ENCODE results near the gene CEP57L1. TPM values are rescaled to one million over a fixed set of nuclear protein-coding genes. Genes with fewer than 3 reads are reported as not detected.

Gene CEP57L1
- polyA plus RNA-seq, 1 donor from 2014 or later = 19.7 TPM

DNA sequence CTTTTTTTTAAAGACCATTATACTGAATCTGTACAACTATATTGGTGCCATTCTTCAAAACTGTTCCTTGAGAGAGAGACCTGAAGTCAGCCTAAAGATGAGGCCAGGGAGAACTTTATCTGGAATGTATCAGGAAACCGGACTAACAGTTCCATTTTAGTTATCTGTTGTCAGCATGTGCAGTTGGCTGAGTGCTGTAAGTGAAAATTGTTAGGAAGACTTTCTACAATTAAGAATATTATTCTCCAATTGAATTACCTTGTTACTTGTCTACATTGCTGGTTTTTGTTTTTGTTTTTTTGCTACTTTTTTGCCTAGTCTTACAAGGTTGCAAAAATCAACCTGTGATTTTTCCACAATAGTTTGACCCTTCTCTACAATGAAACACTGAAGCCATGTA, 7.5 kb downstream of the CEP57L1 start:
- Histone ChIP-seq H4K20me1 (ENCODE audit: insufficient read depth) (no peaks in the 10 kb centered on the region), H3K27ac (ENCODE audit: low read length) (no peak overlapping the region), H3K79me2 (replicated peaks; ENCODE audit: insufficient read depth, low read length) (peaks cover 6% of the 10 kb centered on the region), H3K27me3 (ENCODE audit: insufficient read depth, low read depth, low read length) (no peaks in the 10 kb centered on the region), H3F3A (ENCODE audit: insufficient read depth, low read length, poor library complexity, severe bottlenecking) (no peaks in the 10 kb centered on the region), H3K36me3 (ENCODE audit: insufficient read depth, low read length) (no peaks in the 10 kb centered on the region), H3K4me2 (ENCODE audit: low read length) (no peak overlapping the region), H3K9me2 (ENCODE audit: insufficient read depth, low read length) (no peaks in the 10 kb centered on the region), H3K4me3 (ENCODE audit: low read length) (no peak overlapping the region), H3K9ac (ENCODE audit: low read length) (no peak overlapping the region), H2AFZ (ENCODE audit: low read depth, low read length) (no peak overlapping the region), H3K9me3 (ENCODE audit: low read length) (no peaks in the 10 kb centered on the region)
- TF ChIP-seq EP300 (conservative IDR thresholded peaks at IDR 0.05; ENCODE audit: poor library complexity, severe bottlenecking) (no peak), EZH2 (IDR thresholded peaks at IDR 0.05; ENCODE audit: borderline replicate concordance, insufficient read depth, low read length, poor library complexity, severe bottlenecking) (no peak), SMC3 (conservative IDR thresholded peaks at IDR 0.05; ENCODE audit: poor library complexity) (no peak), MXI1 (conservative IDR thresholded peaks at IDR 0.05; ENCODE audit: poor library complexity, severe bottlenecking) (no peak), POLR2AphosphoS5 (IDR thresholded peaks at IDR 0.05) (no peak), TAF1 (IDR thresholded peaks at IDR 0.05; ENCODE audit: low read depth) (no peak), RAD21 (conservative IDR thresholded peaks at IDR 0.05) (no peak)
- TF ChIP-seq, protein P1, sequence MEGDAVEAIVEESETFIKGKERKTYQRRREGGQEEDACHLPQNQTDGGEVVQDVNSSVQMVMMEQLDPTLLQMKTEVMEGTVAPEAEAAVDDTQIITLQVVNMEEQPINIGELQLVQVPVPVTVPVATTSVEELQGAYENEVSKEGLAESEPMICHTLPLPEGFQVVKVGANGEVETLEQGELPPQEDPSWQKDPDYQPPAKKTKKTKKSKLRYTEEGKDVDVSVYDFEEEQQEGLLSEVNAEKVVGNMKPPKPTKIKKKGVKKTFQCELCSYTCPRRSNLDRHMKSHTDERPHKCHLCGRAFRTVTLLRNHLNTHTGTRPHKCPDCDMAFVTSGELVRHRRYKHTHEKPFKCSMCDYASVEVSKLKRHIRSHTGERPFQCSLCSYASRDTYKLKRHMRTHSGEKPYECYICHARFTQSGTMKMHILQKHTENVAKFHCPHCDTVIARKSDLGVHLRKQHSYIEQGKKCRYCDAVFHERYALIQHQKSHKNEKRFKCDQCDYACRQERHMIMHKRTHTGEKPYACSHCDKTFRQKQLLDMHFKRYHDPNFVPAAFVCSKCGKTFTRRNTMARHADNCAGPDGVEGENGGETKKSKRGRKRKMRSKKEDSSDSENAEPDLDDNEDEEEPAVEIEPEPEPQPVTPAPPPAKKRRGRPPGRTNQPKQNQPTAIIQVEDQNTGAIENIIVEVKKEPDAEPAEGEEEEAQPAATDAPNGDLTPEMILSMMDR (IDR thresholded peaks at IDR 0.05; ENCODE audit: poor library complexity, severe bottlenecking) = no peak
- TF ChIP-seq, protein P2, sequence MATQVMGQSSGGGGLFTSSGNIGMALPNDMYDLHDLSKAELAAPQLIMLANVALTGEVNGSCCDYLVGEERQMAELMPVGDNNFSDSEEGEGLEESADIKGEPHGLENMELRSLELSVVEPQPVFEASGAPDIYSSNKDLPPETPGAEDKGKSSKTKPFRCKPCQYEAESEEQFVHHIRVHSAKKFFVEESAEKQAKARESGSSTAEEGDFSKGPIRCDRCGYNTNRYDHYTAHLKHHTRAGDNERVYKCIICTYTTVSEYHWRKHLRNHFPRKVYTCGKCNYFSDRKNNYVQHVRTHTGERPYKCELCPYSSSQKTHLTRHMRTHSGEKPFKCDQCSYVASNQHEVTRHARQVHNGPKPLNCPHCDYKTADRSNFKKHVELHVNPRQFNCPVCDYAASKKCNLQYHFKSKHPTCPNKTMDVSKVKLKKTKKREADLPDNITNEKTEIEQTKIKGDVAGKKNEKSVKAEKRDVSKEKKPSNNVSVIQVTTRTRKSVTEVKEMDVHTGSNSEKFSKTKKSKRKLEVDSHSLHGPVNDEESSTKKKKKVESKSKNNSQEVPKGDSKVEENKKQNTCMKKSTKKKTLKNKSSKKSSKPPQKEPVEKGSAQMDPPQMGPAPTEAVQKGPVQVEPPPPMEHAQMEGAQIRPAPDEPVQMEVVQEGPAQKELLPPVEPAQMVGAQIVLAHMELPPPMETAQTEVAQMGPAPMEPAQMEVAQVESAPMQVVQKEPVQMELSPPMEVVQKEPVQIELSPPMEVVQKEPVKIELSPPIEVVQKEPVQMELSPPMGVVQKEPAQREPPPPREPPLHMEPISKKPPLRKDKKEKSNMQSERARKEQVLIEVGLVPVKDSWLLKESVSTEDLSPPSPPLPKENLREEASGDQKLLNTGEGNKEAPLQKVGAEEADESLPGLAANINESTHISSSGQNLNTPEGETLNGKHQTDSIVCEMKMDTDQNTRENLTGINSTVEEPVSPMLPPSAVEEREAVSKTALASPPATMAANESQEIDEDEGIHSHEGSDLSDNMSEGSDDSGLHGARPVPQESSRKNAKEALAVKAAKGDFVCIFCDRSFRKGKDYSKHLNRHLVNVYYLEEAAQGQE (IDR thresholded peaks at IDR 0.05; ENCODE audit: borderline replicate concordance) = no peak

DNA sequence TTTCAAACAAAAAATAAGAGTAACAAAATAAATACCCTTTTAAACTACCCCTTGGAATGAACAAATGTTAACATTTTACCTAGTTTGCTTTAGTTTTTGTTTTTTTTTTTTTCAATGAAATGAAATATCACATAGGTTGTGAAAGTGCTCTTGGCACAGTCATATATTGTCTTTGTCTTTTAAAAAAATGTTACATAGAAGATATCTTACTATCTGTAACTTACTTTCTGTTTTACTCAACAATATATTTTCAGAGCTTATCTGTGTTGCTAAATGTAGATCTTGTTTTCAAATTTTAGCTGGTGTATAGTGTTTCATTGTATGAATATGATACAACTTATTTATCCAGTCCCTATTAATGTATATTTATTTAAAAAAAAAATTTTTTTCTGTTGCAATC, 8.6 kb downstream of the CEP57L1 start:
- Histone ChIP-seq H3K9me3 (ENCODE audit: low read length) (no peaks in the 10 kb centered on the region), H4K20me1 (ENCODE audit: insufficient read depth) (no peaks in the 10 kb centered on the region), H3K27me3 (ENCODE audit: insufficient read depth, low read depth, low read length) (no peaks in the 10 kb centered on the region), H3K4me3 (ENCODE audit: low read length) (no peak overlapping the region), H3K4me2 (ENCODE audit: low read length) (no peak overlapping the region), H3K79me2 (replicated peaks; ENCODE audit: insufficient read depth, low read length) (peaks cover 6% of the 10 kb centered on the region), H3K36me3 (ENCODE audit: insufficient read depth, low read length) (no peaks in the 10 kb centered on the region), H3K9ac (ENCODE audit: low read length) (no peak overlapping the region), H3K27ac (ENCODE audit: low read length) (no peak overlapping the region), H2AFZ (ENCODE audit: low read depth, low read length) (no peak overlapping the region), H3F3A (ENCODE audit: insufficient read depth, low read length, poor library complexity, severe bottlenecking) (no peaks in the 10 kb centered on the region), H3K9me2 (ENCODE audit: insufficient read depth, low read length) (no peaks in the 10 kb centered on the region)
- TF ChIP-seq TAF1 (IDR thresholded peaks at IDR 0.05; ENCODE audit: low read depth) (no peak), SMC3 (conservative IDR thresholded peaks at IDR 0.05; ENCODE audit: poor library complexity) (no peak), MXI1 (conservative IDR thresholded peaks at IDR 0.05; ENCODE audit: poor library complexity, severe bottlenecking) (no peak), EZH2 (IDR thresholded peaks at IDR 0.05; ENCODE audit: borderline replicate concordance, insufficient read depth, low read length, poor library complexity, severe bottlenecking) (no peak), RAD21 (conservative IDR thresholded peaks at IDR 0.05) (no peak), EP300 (conservative IDR thresholded peaks at IDR 0.05; ENCODE audit: poor library complexity, severe bottlenecking) (no peak), POLR2AphosphoS5 (IDR thresholded peaks at IDR 0.05) (no peak)
- TF ChIP-seq, protein P2 (IDR thresholded peaks at IDR 0.05; ENCODE audit: borderline replicate concordance) = no peak
- TF ChIP-seq, protein P1 (IDR thresholded peaks at IDR 0.05; ENCODE audit: poor library complexity, severe bottlenecking) = no peak
